GM10266 (cell line): ENCODE measurements around the gene CSAG3.
"Not testable (repeated sequence)": the region's sequence is repeated elsewhere in the genome, so short reads cannot be mapped to it uniquely, and the experiment has no call there.

Experiments used
- DNase-seq: peaks from one replicate; pipeline ENCODE4 v3.0.0; 2012; ENCODE audit errors: extremely low spot score
- CTCF ChIP-seq: IDR thresholded peaks from 2 replicates; pipeline ENCODE4 v1.5.1; 2012; ENCODE audit warnings: mild to moderate bottlenecking, low read depth; ENCODE audit not compliant: control insufficient read depth, insufficient read depth; ENCODE audit errors: missing control alignments

CSAG3 gene

GRCh38 chrX:152738560-152738959 is 20.5 kb upstream of the CSAG3 start:
- no peak for TF ChIP-seq CTCF
- no peak for DNase-seq

GRCh38 chrX:152753686-152754650 is 5.0 kb upstream of the CSAG3 start, which contains the start of gene MAGEA2:
TSS of gene MAGEA2 (minus strand) at chrX:152753842. CDS start at chrX:152751363, 2,479 bp downstream.
- not testable (repeated sequence) for DNase-seq

GRCh38 chrX:152754871-152755270 is 4.1 kb upstream of the CSAG3 start:
- not testable (repeated sequence) for DNase-seq

- not testable (repeated sequence) for DNase-seq
Observed at GRCh38 chrX:152759544-152759943, 526 bp downstream of the CSAG3 start.

DNA sequence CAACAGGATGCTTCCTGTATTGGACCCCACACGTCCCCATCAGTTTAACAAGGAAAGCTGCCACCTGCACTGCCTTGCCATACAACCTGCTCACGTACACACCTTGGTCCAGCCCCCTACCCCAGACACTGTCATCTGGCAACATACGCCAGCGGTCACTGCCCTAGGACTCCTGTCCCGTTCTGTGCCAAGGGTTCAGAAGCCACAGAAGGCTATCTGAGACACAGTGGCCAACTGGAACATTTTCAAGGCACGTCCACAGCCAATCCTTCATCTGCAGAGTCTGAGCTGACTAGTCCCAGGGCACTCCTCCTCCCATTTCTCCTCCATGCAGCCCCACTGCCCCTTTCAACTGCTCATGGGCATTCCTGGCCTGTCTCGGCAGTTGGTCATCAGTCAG is 2.6 kb downstream of the CSAG3 start:
- not testable (repeated sequence) for DNase-seq

GRCh38 chrX:152766562-152766961 is 7.5 kb downstream of the CSAG3 start:
- not testable (repeated sequence) for DNase-seq

DNA sequence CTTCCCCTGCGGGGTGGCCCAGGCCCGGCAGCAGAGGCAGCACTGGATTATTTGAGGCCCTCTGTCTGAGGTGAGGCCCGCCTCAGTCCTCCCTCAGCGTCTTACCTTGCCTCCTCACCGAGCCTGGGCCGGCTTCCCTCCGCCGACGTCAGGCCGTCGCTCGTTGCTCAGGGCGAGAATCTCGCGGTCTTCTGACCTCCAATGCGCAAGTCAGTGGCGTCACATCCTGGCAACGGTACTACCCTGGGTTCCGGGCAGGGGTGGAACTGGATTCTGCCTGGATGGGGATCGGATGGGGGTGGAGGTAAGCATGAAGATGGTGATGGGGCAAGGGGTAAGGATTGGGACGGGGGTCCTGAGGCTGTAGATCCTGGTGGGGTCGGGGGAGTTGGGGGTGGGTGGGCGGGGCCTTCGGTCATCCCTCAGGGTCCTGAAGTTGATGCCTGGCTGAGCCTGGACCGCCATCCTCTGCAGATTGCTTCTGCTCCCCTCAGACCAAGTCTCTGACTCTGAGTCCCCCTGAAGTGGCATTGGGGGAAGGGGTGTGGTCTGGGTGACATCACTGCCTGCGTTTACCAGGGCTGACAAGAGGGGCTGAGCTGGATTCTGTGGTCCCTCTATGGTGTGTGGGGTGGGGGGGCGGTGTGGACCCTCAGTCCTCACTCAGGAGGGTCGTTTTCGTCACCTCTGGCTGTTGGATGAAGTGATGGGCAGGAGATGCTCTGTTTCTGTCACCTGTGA is 10.7 kb downstream of the CSAG3 start, which contains the start of gene MAGEA6:
Gene MAGEA6 (minus strand): TSS at position 141 of the 741 bp plus-strand sequence. CDS start 2,039 bp downstream, outside the sequence.
- DNase-seq: not testable (repeated sequence)

- not testable (repeated sequence) for DNase-seq
Observed at GRCh38 chrX:152787062-152787461, 28.0 kb downstream of the CSAG3 start.

DNA sequence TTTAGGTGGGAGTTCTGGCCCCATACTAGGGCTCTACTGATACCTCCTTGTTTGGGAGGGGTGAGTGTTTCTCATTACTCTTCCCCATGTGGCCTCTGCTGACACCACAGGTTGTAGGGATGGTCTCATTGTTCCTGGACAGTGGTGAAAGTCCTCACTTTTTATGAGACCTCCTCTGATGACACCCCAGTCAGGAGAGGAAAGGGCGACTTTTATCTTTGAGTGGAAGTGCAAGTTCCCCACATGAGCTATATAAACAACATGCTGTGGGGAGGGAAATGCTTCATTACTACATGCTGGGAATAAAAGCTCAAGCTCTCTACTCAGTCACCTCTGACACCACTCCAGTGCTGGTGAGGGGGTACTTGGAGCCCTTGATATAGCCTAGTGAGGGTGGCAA is 39.9 kb downstream of the CSAG3 start:
- no peak for DNase-seq
- no peak for TF ChIP-seq CTCF

GRCh38 chrX:152806035-152806434 is 47.0 kb downstream of the CSAG3 start:
- no peak for TF ChIP-seq CTCF
- DNase-seq: no peak
